GM12891 (cell line): ENCODE measurements around the gene PCSK9.

Source experiments
- PAX5 ChIP-seq: IDR thresholded peaks from 2 replicates; pipeline ENCODE4 v1.6.1; 2011; ENCODE audit warnings: low read length, moderate library complexity, mild to moderate bottlenecking; ENCODE audit not compliant: insufficient read depth, severe bottlenecking
- POLR2A ChIP-seq: IDR thresholded peaks from 2 replicates; pipeline ENCODE4 v1.6.1; 2011; ENCODE audit warnings: low read depth, low read length, control low read depth
- POLR2AphosphoS5 ChIP-seq: IDR thresholded peaks from 2 replicates; pipeline ENCODE4 v1.6.1; 2011; ENCODE audit warnings: low read depth, low read length, control low read depth
- SPI1 ChIP-seq: IDR thresholded peaks from 2 replicates; pipeline ENCODE4 v1.6.1; 2011; ENCODE audit warnings: low read depth, low read length, control low read depth
- TAF1 ChIP-seq: IDR thresholded peaks from 2 replicates; pipeline ENCODE4 v1.6.1; 2011; ENCODE audit warnings: low read depth, low read length, control low read depth

DNA sequence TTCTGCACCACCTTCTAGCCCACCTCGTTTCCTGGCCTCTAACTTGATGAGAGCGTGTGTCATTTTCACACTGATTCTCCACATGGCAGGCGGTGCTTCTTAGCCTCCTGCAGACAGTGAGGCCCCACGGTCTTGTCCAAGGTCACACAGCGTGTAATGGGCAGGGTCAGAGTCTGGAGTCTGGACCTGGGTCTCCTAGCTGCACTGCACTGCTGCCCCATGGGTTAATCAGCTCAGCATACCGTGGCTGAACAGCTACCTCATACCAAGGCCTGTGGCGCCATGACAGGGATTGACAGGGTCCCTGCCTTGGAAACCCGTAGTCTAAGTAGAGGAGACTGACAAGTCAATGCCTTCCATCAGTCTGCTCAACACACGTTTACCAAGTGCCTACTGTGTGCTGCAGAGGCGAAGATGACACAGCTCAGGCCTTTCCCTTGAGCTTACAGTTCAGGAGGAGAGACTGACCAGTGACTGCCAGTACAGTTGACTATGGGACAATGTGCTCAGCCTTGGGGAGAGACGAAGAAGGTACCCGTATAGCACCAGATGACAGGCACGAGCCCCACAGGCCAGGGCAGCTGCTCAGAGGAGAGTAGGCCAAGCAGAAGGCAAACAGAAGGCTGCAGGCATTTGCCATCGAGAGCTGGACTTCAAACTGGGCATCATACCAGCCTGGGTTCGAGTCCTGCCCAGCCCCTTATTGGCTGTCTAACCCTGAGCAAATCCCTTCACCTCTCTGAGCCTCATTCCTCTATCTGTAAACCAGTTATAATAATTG, 5.5 kb downstream of the PCSK9 start:
- no peak for TF ChIP-seq POLR2AphosphoS5
- TF ChIP-seq POLR2A: no peak
- TF ChIP-seq SPI1: no peak
- no peak for TF ChIP-seq TAF1
- no peak for TF ChIP-seq PAX5
